ENCODE data around the gene C2orf81.

DNA sequence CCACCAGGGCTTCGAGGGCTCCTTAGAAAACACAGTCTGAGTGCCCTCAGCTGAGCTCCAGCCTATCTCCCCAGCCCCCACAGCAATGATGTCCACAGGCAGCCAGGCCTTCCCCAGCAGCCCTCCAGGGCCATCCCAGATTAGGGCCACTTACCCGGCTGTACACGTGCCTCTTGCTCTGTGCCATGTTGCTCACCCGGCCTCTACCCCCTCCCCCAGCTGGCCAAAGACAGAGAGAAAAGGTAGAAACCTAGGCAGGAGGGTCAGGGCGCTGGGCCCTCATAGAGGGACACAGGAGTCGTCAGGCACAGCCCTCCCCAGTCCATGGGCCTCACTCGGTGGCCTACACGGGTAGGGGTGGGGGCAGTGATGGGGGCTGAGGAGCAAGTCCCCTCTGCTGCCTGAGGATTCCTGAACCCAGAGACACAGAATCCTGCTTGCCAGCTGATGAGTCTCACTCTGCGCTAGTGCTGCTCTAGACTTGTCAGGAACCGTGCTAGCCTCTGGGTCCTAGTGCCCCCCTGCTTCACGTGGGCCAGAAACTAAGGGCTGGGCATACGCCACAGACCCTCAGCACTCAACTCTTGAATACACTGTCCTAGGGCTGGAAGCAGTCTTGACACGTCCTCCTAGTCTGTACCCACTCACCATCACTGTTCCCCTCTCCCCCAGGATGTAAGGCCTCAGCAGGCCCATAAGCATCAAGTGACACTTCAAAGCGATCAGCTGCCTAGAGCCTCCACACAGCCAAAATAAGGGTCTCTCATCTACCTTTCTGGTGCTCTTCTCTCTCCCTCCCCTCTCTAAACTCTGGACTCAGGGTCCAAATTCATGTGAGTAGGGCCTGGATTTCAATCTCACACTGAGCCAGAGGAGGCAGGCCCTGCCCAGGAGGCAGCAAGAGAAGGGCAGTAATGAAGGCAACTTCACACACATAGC is 41.3 kb downstream of the C2orf81 start, which contains the start of gene DCTN1:
- TF ChIP-seq, protein P1, sequence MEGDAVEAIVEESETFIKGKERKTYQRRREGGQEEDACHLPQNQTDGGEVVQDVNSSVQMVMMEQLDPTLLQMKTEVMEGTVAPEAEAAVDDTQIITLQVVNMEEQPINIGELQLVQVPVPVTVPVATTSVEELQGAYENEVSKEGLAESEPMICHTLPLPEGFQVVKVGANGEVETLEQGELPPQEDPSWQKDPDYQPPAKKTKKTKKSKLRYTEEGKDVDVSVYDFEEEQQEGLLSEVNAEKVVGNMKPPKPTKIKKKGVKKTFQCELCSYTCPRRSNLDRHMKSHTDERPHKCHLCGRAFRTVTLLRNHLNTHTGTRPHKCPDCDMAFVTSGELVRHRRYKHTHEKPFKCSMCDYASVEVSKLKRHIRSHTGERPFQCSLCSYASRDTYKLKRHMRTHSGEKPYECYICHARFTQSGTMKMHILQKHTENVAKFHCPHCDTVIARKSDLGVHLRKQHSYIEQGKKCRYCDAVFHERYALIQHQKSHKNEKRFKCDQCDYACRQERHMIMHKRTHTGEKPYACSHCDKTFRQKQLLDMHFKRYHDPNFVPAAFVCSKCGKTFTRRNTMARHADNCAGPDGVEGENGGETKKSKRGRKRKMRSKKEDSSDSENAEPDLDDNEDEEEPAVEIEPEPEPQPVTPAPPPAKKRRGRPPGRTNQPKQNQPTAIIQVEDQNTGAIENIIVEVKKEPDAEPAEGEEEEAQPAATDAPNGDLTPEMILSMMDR (IDR thresholded peaks at IDR 0.05): no peak
- no peak for TF ChIP-seq POLR2A (IDR thresholded peaks at IDR 0.05)
